HepG2 (cell line): ENCODE results near the gene NSFL1C. TPM values are rescaled to one million over a fixed set of nuclear protein-coding genes. Genes with fewer than 3 reads are reported as not detected.
A peak's percentile ranks its signal among the peaks of the same experiment; 100 is the strongest.

Experiments
- AKAP8 ChIP-seq: sonication (generic); formaldehyde crosslinking; IDR thresholded peaks from 2 replicates; pipeline ENCODE4 v1.5.1; 2020; ENCODE audit warnings: mild to moderate bottlenecking, missing genetic modification reagents
- BCL3 ChIP-seq: sonication (generic); formaldehyde crosslinking; IDR thresholded peaks from 2 replicates; pipeline ENCODE4 v1.5.1; 2020; ENCODE audit warnings: mild to moderate bottlenecking, missing genetic modification reagents, moderate library complexity
- CHD2 ChIP-seq: IDR thresholded peaks from 2 replicates; pipeline ENCODE4 v1.6.1; 2011; ENCODE audit warnings: low read depth, low read length, improper control_type of control experiment
- HINFP ChIP-seq: sonication (generic); formaldehyde crosslinking; IDR thresholded peaks from 2 replicates; pipeline ENCODE4 v1.4.0; 2020; ENCODE audit warnings: low read depth, mild to moderate bottlenecking, missing genetic modification reagents
- IKZF1 ChIP-seq: fragments of 450-650 bp; IDR thresholded peaks from 2 replicates; pipeline ENCODE4 v1.7.1; 2016
- NBN ChIP-seq: fragments of 450-650 bp; conservative IDR thresholded peaks from 2 replicates; pipeline ENCODE4 v1.6.1; 2017
- NFATC3 ChIP-seq: sonication (generic); formaldehyde crosslinking; IDR thresholded peaks from 2 replicates; pipeline ENCODE4 v1.5.1; 2020; ENCODE audit warnings: mild to moderate bottlenecking, missing genetic modification reagents
- PRDM4 ChIP-seq: sonication (generic); formaldehyde crosslinking; IDR thresholded peaks from 2 replicates; pipeline ENCODE4 v1.9.0; 2021; ENCODE audit warnings: missing genetic modification reagents, borderline replicate concordance
- RBM22 ChIP-seq: fragments of 200-400 bp; formaldehyde crosslinking; optimal IDR thresholded peaks from 2 replicates; pipeline ENCODE3; 2017; ENCODE audit warnings: mild to moderate bottlenecking, low read length, moderate library complexity
- TFDP1 ChIP-seq: IDR thresholded peaks from 2 replicates; pipeline ENCODE4 v1.6.1; 2016; ENCODE audit warnings: missing compliant biosample characterization, missing genetic modification reagents, borderline replicate concordance
- THYN1 ChIP-seq: sonication (generic); formaldehyde crosslinking; IDR thresholded peaks from 2 replicates; pipeline ENCODE4 v1.8.1; 2023; ENCODE audit warnings: low read depth, mild to moderate bottlenecking, moderate library complexity, missing genetic modification reagents, borderline replicate concordance
- YEATS2 ChIP-seq: sonication (generic); formaldehyde crosslinking; IDR thresholded peaks from 2 replicates; pipeline ENCODE4 v1.4.0; 2020; ENCODE audit warnings: missing genetic modification reagents, borderline replicate concordance
- ZNF281 ChIP-seq: sonication (generic); formaldehyde crosslinking; IDR thresholded peaks from 2 replicates; pipeline ENCODE4 v1.4.0; 2020; ENCODE audit warnings: missing genetic modification reagents, borderline replicate concordance
- ZNF414 ChIP-seq: sonication (generic); formaldehyde crosslinking; IDR thresholded peaks from 2 replicates; pipeline ENCODE4 v1.5.0; 2020; ENCODE audit warnings: missing genetic modification reagents
- ZNF530 ChIP-seq: sonication (generic); formaldehyde crosslinking; IDR thresholded peaks from 2 replicates; pipeline ENCODE4 v1.5.0; 2020; ENCODE audit warnings: low read depth, mild to moderate bottlenecking, missing genetic modification reagents
- ZNF567 ChIP-seq: sonication (generic); formaldehyde crosslinking; IDR thresholded peaks from 2 replicates; pipeline ENCODE4 v1.8.1; 2023; ENCODE audit warnings: mild to moderate bottlenecking, missing genetic modification reagents, borderline replicate concordance
- ZNF772 ChIP-seq: sonication (generic); formaldehyde crosslinking; IDR thresholded peaks from 2 replicates; pipeline ENCODE4 v1.5.0; 2020; ENCODE audit warnings: mild to moderate bottlenecking, missing genetic modification reagents
- ZNF773 ChIP-seq: sonication (generic); formaldehyde crosslinking; IDR thresholded peaks from 2 replicates; pipeline ENCODE4 v1.4.0; 2020; ENCODE audit warnings: missing genetic modification reagents, borderline replicate concordance
- polyA plus RNA-seq, 8 experiments: library from polyadenylated mRNA; depleted of rRNA in 3 of 8; stranded (reverse) in 7 of 8; unstranded in 1 of 8; fragments of >200 nt; fragmentation: Illumina TruSeq in 4 of 8; extraction: Trizol in 4 of 8; gene quantifications; 2 replicates each; pipeline versions ENCODE4 v1.2.1 to v1.2.3, GENCODE V29; 2011 to 2016; ENCODE audit warnings: low read depth in 4 of 8, missing spikeins in 1 of 8, mixed read lengths in 1 of 8; ENCODE audit not compliant: insufficient read depth in 1 of 8
- total RNA-seq, 5 experiments: library from RNA; depleted of rRNA; stranded (reverse); fragments of >200 nt; fragmentation: Illumina TruSeq; extraction: Trizol; gene quantifications; 2 replicates each; pipeline ENCODE4 v1.2.3, GENCODE V29; 2016; ENCODE audit warnings: low read depth in 1 of 5

The NSFL1C gene
- total and polyA plus RNA-seq, 2 of the 13 experiments (the other 11 are each of a cell fraction or from before 2014, with no cell fraction given) = 22.9 to 62.7 TPM

GRCh38 chr20:1392693-1393506 lies 73.7 kb downstream of the NSFL1C start, which contains the start of gene FKBP1A (continued):
- TF ChIP-seq CHD2 (no peak), ZNF567 (no peak), YEATS2 (CRISPR knock-in tag) (peak; percentile 96), ZNF414 (CRISPR knock-in tag) (peak; percentile 74; the same call in 1 of the 2 replicates), TFDP1 (CRISPR knock-in tag) (peak; percentile 64; the same call in 1 of the 2 replicates), HINFP (CRISPR knock-in tag) (peak; percentile 92), IKZF1 (no peak), THYN1 (CRISPR knock-in tag) (no peak), AKAP8 (CRISPR knock-in tag) (peak; percentile 86), BCL3 (peak; percentile 76; the same call in 1 of the 2 replicates), RBM22 (no peak), NBN (no peak), ZNF773 (CRISPR knock-in tag) (peak; percentile 26; the same call in 1 of the 2 replicates), ZNF530 (CRISPR knock-in tag) (no peak), PRDM4 (CRISPR knock-in tag) (no peak), ZNF281 (CRISPR knock-in tag) (0 out of 2 replicates have a peak, but pooled peaks have one; percentile 4), ZNF772 (CRISPR knock-in tag) (peak; percentile 92; the same call in 1 of the 2 replicates), NFATC3 (no peak)
